AG04449 (cell line): ENCODE data around the gene ZG16B.

Experiments used
- CTCF ChIA-PET: fragments of 350-600 bp; formaldehyde crosslinking; extraction: SDS; loops from one replicate; lab custom pipeline; 2021; ENCODE audit warnings: antibody characterized with exemption; lab: Yijun Ruan, JAX
- POLR2A ChIA-PET: fragments of 400-600, 350-600 bp; formaldehyde crosslinking; extraction: SDS; loops from one replicate; lab custom pipeline; 2020; ENCODE audit warnings: antibody characterized with exemption, inconsistent platforms; lab: Yijun Ruan, JAX
- DNase-seq: peaks from one replicate; pipeline ENCODE4 v3.0.0-alpha.2; 2010; ENCODE audit warnings: low read depth, low spot score
- H3K4me3 ChIP-seq: 2 replicates; pipeline ENCODE4 v1.5.1; 2011; ENCODE audit warnings: low read depth, mild to moderate bottlenecking, control low read depth, low read length
- CTCF ChIP-seq: IDR thresholded peaks from one replicate; pipeline ENCODE4 v1.5.1; 2011; ENCODE audit warnings: mild to moderate bottlenecking, moderate library complexity, low read length, control low read depth, inconsistent platforms; ENCODE audit not compliant: insufficient read depth; ENCODE audit errors: missing control alignments

ZG16B gene

GRCh38 chr16:2829501-2830354 lies at the start of gene ZG16B:
TSS of gene ZG16B (plus strand) at chr16:2830303. CDS start at chr16:2830442, 139 bp downstream.
- no peak for DNase-seq
- POLR2A ChIA-PET = no interaction called here
- CTCF ChIA-PET = interaction anchor here (1.1 to 1.7 kb wide), 2 partner anchors 9 to 20 kb away, joined by 3 to 13 read pairs; no protein-coding TSS in a partner anchor
- no peak for TF ChIP-seq CTCF
- no peak within 1 kb of the TSS for H3K4me3 ChIP-seq

GRCh38 chr16:2782583-2783351 lies 47.3 kb upstream of the ZG16B start:
- no peak for DNase-seq
- H3K4me3 ChIP-seq = no peak overlapping the region
- TF ChIP-seq CTCF = no peak
- ChIA-PET POLR2A (no interaction called here), CTCF (interaction anchor here (1.2 to 2.0 kb wide), 2 partner anchors 56 to 85 kb away, joined by 4 to 6 read pairs; no protein-coding TSS in a partner anchor)

GRCh38 chr16:2783581-2784357 lies 46.3 kb upstream of the ZG16B start:
- H3K4me3 ChIP-seq = no peak overlapping the region
- ChIA-PET CTCF (interaction anchor here (1.2 to 2.0 kb wide), 2 partner anchors 55 to 84 kb away, joined by 4 to 6 read pairs; no protein-coding TSS in a partner anchor), POLR2A (no interaction called here)
- no peak for DNase-seq
- no peak for TF ChIP-seq CTCF

GRCh38 chr16:2784358-2785100 lies 45.6 kb upstream of the ZG16B start:
- no peak for DNase-seq
- TF ChIP-seq CTCF = no peak
- CTCF ChIA-PET = interaction anchor here (2.0 kb wide), 1 partner anchor 54 kb away, joined by 6 read pairs; no protein-coding TSS in a partner anchor
- POLR2A ChIA-PET = no interaction called here
- no peak overlapping the region for H3K4me3 ChIP-seq

GRCh38 chr16:2785101-2785991 lies 44.8 kb upstream of the ZG16B start:
- no peak overlapping the region for H3K4me3 ChIP-seq
- ChIA-PET CTCF (interaction anchor here (2.0 kb wide), 1 partner anchor 54 kb away, joined by 6 read pairs; no protein-coding TSS in a partner anchor), POLR2A (no interaction called here)

More at GRCh38 chr16:2785101-2785991, 44.8 kb upstream of the ZG16B start:
- no peak for TF ChIP-seq CTCF
- no peak for DNase-seq
